ENCODE results near the gene VWA5B2.

VWA5B2 gene

GRCh38 chr3:184282941-184283340 is 53.6 kb downstream of the VWA5B2 start:
- no peak for DNase-seq

- DNase-seq: no peak
Observed at GRCh38 chr3:184283681-184284080, 54.3 kb downstream of the VWA5B2 start.

- peak; percentile 80 for DNase-seq
Observed at GRCh38 chr3:184284696-184285095, 55.3 kb downstream of the VWA5B2 start.

- peak; percentile 22 for DNase-seq
Observed at GRCh38 chr3:184289426-184289938, 60.1 kb downstream of the VWA5B2 start.

GRCh38 chr3:184290331-184290730 is 60.9 kb downstream of the VWA5B2 start:
- no peak for DNase-seq

- DNase-seq: no peak
Observed at GRCh38 chr3:184291044-184291737, 61.8 kb downstream of the VWA5B2 start.
